ENCODE data around the gene MFSD12.
A peak's percentile ranks its signal among the peaks of the same experiment; 100 is the strongest.
"Not testable (repeated sequence)": the region's sequence is repeated elsewhere in the genome, so short reads cannot be mapped to it uniquely, and the experiment has no call there.

Gene MFSD12

DNA sequence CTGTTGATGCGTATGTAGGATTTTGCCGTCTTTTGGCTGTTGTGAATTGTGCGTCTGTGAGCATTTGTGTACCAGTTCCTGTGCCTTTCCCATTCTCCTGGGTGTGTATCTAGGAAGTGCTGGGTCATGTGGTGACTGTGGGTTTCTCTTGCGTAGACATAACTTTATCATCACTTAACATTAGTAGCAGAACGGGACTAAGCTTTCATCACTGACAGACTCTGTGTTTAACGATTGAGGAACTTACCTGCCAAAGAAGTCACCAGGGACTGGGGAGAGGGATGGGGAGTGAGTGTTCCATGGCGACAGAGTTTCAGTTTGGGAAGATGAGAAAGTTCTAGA is 36.3 kb downstream of the MFSD12 start:
- no peak for DNase-seq

- DNase-seq = no peak
Measured at GRCh38 chr19:3520166-3521103, 37.0 kb downstream of the MFSD12 start.

DNA sequence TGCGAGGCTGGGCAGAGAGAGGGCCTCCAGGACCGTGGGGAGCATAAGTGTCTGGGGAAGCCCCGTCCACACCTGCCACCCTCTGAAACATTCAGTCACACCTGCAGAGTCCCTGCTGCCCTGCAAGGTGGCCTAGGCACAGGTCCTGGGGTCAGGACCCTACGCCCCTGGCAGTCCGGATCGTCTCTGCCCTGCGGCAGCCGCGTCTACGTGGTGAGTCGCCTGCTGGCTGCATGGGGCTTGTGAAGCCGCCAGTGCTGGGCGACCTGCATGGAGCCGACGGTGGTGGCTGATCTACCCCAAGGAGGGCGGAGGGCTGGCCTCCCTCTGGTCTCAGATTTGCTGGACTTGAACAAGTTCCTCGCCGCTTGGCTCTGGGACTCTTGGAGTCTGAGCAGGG is 38.3 kb downstream of the MFSD12 start:
- DNase-seq = no peak

DNA sequence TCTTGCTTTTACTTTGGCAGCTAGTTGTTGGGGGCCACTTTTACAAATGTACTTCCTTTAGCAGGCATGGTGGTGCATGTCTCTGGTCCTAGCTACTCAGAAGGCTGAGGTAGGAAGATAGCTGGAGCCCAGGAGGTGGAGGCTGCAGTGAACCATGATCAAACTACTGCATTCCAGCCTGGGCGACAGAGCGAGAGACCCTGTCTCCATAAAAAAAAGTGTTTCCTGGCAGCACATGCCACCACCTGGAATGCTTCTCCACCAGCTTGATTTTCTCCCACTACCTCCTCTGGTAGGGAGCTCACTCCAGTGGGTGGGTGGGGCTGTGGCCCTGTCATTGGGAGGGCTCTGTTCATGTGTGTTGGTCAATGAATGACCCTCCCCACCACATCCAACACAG is 38.7 kb downstream of the MFSD12 start:
- no peak for DNase-seq

DNA sequence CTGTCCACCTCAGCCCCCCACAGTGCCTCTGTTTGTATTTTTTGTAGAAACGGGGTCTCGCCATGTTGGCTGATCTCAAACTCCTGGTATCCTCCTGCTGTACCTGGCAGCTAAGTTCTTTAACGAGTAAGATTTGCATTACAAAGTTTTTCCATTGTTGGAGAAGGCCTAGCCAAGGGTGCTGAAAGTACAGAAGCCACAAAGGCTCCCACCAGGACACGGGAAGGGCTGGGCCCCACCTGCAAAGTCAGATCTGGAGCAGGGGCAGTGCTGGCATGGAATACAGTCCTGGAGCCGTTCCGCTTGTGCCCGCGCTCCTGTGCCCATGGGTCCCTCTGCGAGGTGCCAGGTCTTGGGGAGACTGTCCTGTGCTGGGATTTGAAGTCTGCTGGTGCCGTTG is 39.1 kb downstream of the MFSD12 start:
- DNase-seq = no peak

- DNase-seq = no peak
Measured at GRCh38 chr19:3517638-3518037, 39.7 kb downstream of the MFSD12 start.

- DNase-seq = peak; percentile 45
Measured at GRCh38 chr19:3516675-3517207, 40.6 kb downstream of the MFSD12 start.

GRCh38 chr19:3515891-3516422 is 41.4 kb downstream of the MFSD12 start:
- no peak for DNase-seq

DNA sequence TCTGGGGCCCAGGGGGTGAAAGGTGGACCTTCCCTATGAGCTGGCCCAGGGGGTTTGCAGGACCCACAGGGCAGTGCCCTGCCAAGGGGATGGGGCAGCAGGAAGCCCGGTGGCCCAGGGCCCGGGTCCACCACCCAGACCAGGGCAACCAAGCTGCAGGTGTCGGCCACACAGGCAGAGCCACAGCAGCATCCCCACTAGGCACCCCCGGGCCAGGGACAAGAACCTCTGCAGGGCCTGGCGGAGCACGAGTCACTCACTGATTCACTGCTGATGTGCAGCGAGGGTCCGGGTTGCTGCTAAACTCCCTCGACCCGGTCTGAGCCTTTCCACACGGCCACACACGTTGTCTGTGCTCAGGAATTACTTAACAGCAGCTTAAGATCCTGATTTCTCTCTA is 42.5 kb downstream of the MFSD12 start:
- no peak for DNase-seq

GRCh38 chr19:3513229-3514140 is 43.9 kb downstream of the MFSD12 start:
- no peak for DNase-seq

DNA sequence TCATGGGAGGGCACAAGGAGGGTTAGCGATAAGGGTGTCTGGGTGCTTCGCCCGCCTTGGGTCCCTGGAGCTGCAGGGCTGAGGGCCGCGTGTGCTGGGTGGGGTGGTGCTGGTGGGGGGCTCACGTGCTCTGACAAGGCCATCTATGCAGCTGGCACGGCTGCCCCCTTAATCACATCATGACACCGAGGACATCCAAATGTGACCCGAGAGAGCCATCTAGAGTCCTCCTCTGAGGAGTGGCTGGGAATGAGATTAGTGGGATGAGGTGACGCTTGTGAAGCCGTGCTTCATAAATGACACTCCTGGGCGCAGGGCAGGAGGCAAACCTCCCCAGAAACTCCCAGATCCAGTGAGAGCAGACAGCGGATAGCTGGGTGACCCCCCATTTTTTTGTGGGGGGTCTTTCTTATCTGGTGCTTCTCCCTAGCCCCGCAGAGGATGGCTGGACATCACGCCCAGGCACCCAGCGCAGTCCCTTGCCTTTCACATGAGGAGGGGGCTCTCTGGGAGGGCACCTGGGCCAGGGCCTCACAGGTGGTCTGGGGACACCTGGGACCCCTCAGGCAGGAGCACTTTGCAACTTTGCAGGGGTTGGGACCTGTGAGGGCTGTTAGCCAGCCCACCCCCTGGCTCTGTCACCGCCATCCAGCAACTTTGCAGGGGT is 44.7 kb downstream of the MFSD12 start:
- DNase-seq = no peak

DNA sequence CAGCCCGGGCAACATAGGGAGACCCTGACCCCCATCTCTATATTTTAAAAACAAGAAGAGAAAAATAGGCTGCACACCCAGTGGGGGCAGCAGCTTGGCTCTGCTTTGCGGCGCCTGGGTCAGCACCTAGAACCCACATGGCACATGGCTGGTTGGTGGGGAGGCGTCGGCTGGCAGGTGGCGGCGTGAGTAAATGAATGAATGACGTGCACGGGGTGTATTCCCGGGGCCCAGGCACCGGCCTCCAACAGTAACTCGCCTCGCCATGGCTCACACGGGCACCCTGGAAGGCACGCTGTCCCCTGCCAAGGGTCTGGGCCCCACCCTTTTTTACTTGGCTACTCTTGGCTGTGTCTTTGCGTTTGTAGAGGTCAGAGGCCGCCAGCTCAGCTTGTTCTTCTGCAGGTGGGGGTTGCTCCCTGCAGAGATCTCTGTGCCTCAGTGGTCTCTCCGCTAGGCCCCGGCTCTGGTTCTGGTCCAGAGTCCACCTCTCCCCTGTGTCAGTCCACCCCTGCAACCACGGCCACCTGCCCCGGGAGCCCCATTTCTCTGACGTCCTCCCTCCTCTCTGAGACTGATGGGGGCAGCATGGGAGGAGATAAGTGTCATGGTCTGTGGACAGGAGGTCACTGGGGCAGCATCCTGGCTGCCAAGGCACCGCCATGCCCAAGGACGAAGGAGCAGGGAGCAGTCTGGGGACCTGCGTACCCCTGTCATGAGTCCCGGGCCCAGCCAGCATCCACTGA is 45.7 kb downstream of the MFSD12 start:
- no peak for DNase-seq

DNA sequence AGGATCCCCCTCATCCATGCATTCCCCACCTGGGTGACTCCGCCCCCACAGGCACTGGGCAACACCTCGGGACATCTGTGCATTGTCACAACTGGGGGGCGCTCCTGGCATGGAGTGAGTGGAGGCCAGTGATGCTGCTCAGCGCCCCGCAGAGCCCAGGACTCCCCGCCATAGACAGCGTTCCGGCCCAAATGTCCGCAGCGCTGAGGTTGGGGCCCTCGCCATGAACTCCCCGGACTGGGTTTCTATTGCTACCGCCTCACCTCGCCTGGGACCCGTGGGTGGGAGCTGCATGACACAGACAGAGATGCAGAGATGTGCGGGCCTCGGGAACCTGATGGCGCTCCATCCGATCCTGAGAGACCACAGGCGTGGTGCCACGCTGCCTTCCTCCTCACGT is 46.7 kb downstream of the MFSD12 start:
- no peak for DNase-seq

DNA sequence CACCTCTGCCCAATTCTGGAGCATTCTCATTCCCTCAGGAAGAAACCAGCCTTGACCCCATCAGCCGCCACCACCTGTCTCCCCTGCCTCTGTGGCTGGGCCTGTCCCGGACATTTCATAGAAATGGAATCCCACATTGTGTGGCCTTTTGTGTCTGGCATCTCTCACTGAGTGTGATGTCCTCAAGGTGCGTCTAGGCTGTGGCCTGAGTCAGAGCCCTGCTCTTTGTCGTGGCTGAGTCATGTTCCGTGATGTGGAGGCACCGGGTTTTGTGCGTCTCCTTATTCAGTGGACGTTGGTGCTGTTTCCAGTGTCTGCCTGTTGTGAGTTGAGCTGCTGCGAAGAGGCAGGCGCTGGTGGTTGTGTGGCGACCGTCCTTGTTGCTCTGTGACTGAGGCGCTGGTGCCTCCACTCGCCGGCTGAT is 47.8 kb downstream of the MFSD12 start:
- peak; percentile 68 for DNase-seq

DNA sequence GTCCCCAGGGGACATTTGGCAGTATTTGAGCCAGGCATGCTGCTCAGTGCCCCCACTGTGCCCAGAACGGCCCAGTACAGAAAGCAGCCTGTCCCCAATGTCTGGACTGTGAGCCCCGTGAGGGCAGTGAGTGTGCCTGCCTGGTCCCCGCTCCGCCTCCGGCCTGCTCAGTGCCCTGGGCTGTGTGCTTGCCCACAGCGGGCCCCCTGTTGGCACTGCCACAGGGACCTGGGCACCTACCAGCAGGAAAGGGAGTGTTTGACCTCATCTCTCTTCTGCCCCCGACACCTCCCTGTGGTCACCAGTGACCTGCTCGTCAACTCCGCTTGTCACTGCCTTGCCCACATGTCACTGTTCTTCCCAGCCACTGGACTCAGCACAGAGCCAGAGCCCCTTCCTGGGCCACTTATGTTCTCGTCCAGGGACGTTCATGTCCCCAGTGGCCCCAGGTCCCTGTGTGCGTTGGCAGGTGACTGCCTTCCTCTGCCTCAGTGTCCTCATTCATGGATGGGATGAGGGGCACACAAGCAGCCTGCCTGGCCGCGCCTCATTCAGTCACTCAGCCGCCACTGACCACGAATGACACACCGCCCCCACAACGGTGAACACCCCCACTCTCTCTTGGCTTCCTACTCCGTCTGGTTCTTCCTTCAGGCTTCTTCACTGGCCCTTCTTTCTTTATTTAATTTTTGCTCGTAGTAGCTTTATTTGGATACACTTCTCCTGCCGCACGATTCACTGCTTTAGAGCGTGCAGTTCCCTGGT is 48.4 kb downstream of the MFSD12 start:
- DNase-seq = peak; percentile 47

DNA sequence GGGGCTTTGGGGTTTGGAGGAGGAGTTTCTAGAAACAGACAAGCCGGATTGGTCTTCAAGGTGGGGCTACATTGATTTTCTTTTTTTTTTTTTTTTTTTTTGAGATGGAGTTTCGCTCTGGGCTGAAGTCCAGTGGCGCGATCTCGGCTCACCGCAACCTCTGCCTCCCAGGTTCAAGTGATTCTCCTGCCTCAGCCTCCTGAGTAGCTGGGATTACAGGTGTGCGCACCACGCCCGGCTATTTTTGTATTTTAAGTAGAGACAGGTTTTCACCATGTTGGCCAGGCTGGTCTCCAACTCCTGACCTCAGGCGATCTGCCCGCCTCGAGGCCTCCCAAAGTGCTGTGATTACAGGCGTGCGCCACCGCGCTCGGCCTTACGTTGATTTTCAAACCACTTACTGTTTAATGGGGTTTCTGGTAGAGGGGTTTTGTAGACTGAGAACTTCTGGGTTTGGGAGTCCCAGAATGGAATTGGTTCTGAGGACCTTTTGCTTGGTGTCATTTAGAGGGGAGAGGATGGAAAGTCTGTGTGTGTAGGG is 49.2 kb downstream of the MFSD12 start:
- DNase-seq = not testable (repeated sequence)

GRCh38 chr19:3507371-3508120 is 49.8 kb downstream of the MFSD12 start:
- DNase-seq = peak; percentile 52

GRCh38 chr19:3506384-3507340 is 50.7 kb downstream of the MFSD12 start:
- DNase-seq = peak; percentile 49

Measured in stimulated activated CD8-positive, alpha-beta memory T cell treated with anti-CD3 and anti-CD28 coated beads, Interleukin-4, amount 100 ng/mL, for 48 hours (primary cell).